K562 (cell line): ENCODE results near the gene NDUFA6. TPM values are rescaled to one million over a fixed set of nuclear protein-coding genes. Genes with fewer than 3 reads are reported as not detected.

Experiments
- EGR1 ChIP-seq: fragments of 450-650 bp; conservative IDR thresholded peaks from 2 replicates; pipeline ENCODE4 v1.6.1; 2017; ENCODE audit warnings: mild to moderate bottlenecking
- ELK1 ChIP-seq: sonication (generic); formaldehyde crosslinking; IDR thresholded peaks from 2 replicates; pipeline ENCODE4 v1.8.1; 2022; ENCODE audit warnings: missing genetic modification reagents
- GTF2F1 ChIP-seq: IDR thresholded peaks from 2 replicates; pipeline ENCODE4 v1.6.1; 2011; ENCODE audit warnings: low read depth, low read length, improper control_type of control experiment
- LARP7 ChIP-seq: fragments of 450-650 bp; IDR thresholded peaks from 2 replicates; pipeline ENCODE4 v1.6.1; 2016
- MNT ChIP-seq, 2 experiments: fragments of 450-650 bp; conservative IDR thresholded peaks; 2 replicates each; pipeline ENCODE4 v1.6.1; 2017; ENCODE audit warnings: mild to moderate bottlenecking in 2 of 2, moderate library complexity in 2 of 2
- MTA1 ChIP-seq: fragments of 450-650 bp; IDR thresholded peaks from 2 replicates; pipeline ENCODE4 v1.6.1; 2017; ENCODE audit warnings: borderline replicate concordance
- RNF219 ChIP-seq: fragments of 250-450 bp; sonication (Bioruptor Pico); IDR thresholded peaks from 2 replicates; pipeline ENCODE4 v1.5.0; 2022; ENCODE audit warnings: mild to moderate bottlenecking
- polyA plus RNA-seq, 8 experiments: library from polyadenylated mRNA; depleted of rRNA in 4 of 8; stranded (reverse) in 5 of 8; unstranded in 3 of 8; fragments of >200 nt; fragmentation: Nextera tagmentation in 2 of 8; fragmentation: Illumina TruSeq in 1 of 8; extraction: Ambion mirVana in 2 of 8; extraction: Trizol in 1 of 8; gene quantifications; 2 replicates each; pipeline versions ENCODE4 v1.2.1 to v1.2.3, GENCODE V29; 2011 to 2014; ENCODE audit warnings: inconsistent platforms in 1 of 8, missing spikeins in 1 of 8
- total RNA-seq, 7 experiments: library from RNA; depleted of rRNA in 6 of 7; stranded (reverse); fragments of >200 nt in 6 of 7; fragmentation: Illumina TruSeq in 2 of 7; extraction: Trizol in 2 of 7; gene quantifications; 2 replicates each; pipeline versions ENCODE4 v1.2.1 to v1.2.3, GENCODE V29; 2011 to 2021; ENCODE audit warnings: low replicate concordance in 1 of 7
- TF ChIP-seq, protein P1 (sequence below): conservative IDR thresholded peaks from 2 replicates; pipeline ENCODE4 v1.6.1; 2011; ENCODE audit warnings: low read depth, mild to moderate bottlenecking, low read length; ENCODE audit not compliant: control insufficient read depth
- TF ChIP-seq, protein P2 (sequence below): fragments of 450-650 bp; conservative IDR thresholded peaks from 2 replicates; pipeline ENCODE4 v1.6.1; 2016; ENCODE audit warnings: missing genetic modification characterization, low read depth, mild to moderate bottlenecking, missing compliant biosample characterization, moderate library complexity
- TF ChIP-seq, protein P3 (sequence below): sonication (generic); formaldehyde crosslinking; IDR thresholded peaks from 2 replicates; pipeline ENCODE4 v1.8.0; 2022; ENCODE audit warnings: mild to moderate bottlenecking, missing genetic modification reagents

The NDUFA6 gene
- total and polyA plus RNA-seq, 9 of the 15 experiments (the other 6 are each of a cell fraction or from before 2014, with no cell fraction given) = 90.0 to 474 (median 128) TPM

DNA sequence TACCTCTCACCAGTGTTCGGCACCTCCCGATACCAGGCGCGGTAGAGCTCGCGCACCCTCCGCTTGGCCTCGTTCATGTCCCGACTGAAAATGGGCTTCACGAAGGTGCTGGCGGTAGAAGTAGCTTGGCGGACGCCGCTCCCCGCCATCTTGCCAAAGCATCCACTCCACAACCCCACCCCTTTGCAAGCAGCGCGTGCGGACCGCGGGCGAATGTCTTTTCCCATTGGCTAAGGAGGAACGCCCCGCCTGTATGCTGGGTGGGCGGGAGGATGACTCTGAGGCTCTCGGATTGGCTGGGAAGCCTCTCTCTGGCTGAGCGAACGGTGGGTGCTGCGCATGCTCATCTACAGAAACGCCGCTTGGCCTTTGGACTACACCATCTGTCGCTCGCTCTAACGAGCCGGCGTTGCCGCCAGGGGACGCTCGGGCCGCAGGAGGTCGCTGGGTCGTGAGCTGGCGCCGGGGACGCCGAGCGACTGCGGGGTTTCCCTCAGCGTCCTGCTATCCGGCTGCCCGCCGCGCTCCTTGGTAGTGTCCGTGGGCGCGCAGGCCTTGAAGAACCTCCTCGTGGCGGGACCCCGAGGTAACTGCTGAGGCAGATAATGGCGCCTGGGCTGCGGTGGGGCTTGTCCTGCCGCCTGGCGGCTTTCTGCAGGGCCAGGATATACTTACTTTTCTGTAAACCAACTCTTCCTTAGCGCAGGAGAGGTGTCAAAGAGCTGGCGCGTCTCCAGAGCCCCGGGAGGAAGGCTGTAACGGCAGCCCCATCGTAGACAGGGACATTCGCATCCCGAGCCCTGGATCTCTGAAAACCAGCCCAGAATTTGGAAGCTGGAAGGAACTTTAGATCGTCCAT lies at the start of gene NDUFA6 (continued):
- TF ChIP-seq, protein P1, sequence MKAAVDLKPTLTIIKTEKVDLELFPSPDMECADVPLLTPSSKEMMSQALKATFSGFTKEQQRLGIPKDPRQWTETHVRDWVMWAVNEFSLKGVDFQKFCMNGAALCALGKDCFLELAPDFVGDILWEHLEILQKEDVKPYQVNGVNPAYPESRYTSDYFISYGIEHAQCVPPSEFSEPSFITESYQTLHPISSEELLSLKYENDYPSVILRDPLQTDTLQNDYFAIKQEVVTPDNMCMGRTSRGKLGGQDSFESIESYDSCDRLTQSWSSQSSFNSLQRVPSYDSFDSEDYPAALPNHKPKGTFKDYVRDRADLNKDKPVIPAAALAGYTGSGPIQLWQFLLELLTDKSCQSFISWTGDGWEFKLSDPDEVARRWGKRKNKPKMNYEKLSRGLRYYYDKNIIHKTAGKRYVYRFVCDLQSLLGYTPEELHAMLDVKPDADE = peak; percentile 18
- TF ChIP-seq GTF2F1 = peak; percentile 70; the same call in 1 of the 2 replicates
- no peak for TF ChIP-seq RNF219 (CRISPR knock-in tag)
- TF ChIP-seq, protein P2, sequence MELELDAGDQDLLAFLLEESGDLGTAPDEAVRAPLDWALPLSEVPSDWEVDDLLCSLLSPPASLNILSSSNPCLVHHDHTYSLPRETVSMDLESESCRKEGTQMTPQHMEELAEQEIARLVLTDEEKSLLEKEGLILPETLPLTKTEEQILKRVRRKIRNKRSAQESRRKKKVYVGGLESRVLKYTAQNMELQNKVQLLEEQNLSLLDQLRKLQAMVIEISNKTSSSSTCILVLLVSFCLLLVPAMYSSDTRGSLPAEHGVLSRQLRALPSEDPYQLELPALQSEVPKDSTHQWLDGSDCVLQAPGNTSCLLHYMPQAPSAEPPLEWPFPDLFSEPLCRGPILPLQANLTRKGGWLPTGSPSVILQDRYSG (tag) = no peak
- TF ChIP-seq MTA1 = no peak
- no peak for TF ChIP-seq LARP7
- TF ChIP-seq ELK1 (CRISPR knock-in tag) = no peak
- peak; percentile 28 for TF ChIP-seq EGR1
- peak; percentile 81 to 87 for TF ChIP-seq MNT (conservative IDR thresholded peaks at IDR 0.05)
- TF ChIP-seq, protein P3, sequence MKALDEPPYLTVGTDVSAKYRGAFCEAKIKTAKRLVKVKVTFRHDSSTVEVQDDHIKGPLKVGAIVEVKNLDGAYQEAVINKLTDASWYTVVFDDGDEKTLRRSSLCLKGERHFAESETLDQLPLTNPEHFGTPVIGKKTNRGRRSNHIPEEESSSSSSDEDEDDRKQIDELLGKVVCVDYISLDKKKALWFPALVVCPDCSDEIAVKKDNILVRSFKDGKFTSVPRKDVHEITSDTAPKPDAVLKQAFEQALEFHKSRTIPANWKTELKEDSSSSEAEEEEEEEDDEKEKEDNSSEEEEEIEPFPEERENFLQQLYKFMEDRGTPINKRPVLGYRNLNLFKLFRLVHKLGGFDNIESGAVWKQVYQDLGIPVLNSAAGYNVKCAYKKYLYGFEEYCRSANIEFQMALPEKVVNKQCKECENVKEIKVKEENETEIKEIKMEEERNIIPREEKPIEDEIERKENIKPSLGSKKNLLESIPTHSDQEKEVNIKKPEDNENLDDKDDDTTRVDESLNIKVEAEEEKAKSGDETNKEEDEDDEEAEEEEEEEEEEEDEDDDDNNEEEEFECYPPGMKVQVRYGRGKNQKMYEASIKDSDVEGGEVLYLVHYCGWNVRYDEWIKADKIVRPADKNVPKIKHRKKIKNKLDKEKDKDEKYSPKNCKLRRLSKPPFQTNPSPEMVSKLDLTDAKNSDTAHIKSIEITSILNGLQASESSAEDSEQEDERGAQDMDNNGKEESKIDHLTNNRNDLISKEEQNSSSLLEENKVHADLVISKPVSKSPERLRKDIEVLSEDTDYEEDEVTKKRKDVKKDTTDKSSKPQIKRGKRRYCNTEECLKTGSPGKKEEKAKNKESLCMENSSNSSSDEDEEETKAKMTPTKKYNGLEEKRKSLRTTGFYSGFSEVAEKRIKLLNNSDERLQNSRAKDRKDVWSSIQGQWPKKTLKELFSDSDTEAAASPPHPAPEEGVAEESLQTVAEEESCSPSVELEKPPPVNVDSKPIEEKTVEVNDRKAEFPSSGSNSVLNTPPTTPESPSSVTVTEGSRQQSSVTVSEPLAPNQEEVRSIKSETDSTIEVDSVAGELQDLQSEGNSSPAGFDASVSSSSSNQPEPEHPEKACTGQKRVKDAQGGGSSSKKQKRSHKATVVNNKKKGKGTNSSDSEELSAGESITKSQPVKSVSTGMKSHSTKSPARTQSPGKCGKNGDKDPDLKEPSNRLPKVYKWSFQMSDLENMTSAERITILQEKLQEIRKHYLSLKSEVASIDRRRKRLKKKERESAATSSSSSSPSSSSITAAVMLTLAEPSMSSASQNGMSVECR (CRISPR knock-in tag) = peak; percentile 67; the same call in 1 of the 2 replicates
